ENCODE results near the gene MXD3.
A peak's percentile ranks its signal among the peaks of the same experiment; 100 is the strongest.

The MXD3 gene

DNA sequence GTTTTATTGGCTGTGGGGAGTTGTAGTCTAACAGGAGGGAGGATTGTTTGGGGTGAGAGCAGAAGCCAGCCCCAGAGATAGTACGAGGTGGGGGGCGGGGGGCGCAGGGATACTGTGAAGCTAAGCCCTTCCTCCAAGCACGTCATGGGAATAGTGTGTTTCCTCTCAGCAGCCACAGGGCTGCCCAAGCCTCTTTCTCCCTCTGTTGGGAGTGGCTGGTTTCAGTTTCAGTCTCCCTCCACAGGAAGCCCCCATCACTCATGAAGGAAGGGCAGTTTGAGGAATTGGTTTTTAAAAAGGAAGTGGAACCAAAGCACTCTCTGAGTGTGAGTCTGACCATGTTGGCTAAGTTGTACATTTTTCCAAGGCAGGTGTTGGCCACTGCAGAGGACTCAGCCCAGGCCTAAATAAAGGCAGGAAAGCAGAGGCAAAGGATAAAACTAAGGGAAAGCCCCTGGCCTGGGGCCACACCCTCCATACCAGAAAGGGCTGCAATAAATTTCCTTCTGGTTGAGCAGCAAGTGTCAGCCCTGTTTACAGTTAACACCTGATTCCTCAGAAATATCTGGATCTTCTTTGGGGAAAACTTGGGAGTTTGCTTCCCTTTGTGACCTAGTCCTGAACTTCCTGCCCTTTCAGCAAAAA, 11.3 kb downstream of the MXD3 start:
- TF ChIP-seq, protein P1, sequence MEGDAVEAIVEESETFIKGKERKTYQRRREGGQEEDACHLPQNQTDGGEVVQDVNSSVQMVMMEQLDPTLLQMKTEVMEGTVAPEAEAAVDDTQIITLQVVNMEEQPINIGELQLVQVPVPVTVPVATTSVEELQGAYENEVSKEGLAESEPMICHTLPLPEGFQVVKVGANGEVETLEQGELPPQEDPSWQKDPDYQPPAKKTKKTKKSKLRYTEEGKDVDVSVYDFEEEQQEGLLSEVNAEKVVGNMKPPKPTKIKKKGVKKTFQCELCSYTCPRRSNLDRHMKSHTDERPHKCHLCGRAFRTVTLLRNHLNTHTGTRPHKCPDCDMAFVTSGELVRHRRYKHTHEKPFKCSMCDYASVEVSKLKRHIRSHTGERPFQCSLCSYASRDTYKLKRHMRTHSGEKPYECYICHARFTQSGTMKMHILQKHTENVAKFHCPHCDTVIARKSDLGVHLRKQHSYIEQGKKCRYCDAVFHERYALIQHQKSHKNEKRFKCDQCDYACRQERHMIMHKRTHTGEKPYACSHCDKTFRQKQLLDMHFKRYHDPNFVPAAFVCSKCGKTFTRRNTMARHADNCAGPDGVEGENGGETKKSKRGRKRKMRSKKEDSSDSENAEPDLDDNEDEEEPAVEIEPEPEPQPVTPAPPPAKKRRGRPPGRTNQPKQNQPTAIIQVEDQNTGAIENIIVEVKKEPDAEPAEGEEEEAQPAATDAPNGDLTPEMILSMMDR (IDR thresholded peaks at IDR 0.05; ENCODE audit: low read length) = no peak
- no peak for TF ChIP-seq EZH2phosphoT487 (IDR thresholded peaks at IDR 0.05; ENCODE audit: low read length)
- no peak for TF ChIP-seq EZH2 (optimal IDR thresholded peaks at IDR 0.05; ENCODE audit: low read depth, low read length)
- Histone ChIP-seq H4K20me1 (ENCODE audit: insufficient read depth, low read length) (0 out of 2 replicates have a peak, but pooled peaks cover 5% of the 10 kb centered on the region), H3F3A (ENCODE audit: insufficient read depth, low read length) (peaks cover 75% of the 10 kb centered on the region), H3K9me3 (replicated peaks; ENCODE audit: insufficient read depth, low read length) (no peaks in the 10 kb centered on the region), H3K9ac (ENCODE audit: low read length) (peak overlapping the region; percentile 99), H3K4me2 (ENCODE audit: low read depth, low read length) (peak overlapping the region; percentile 65), H3K4me3 (ENCODE audit: low read length) (peak overlapping the region; percentile 98), H3K9me2 (replicated peaks; ENCODE audit: insufficient read depth, low read length) (no peaks in the 10 kb centered on the region), H3K27me3 (replicated peaks; ENCODE audit: insufficient read depth, low read length) (no peaks in the 10 kb centered on the region), H3K4me1 (ENCODE audit: low read length) (peaks cover 63% of the 10 kb centered on the region), H3K79me2 (ENCODE audit: low read length) (peaks cover 44% of the 10 kb centered on the region), H2AFZ (ENCODE audit: low read length) (no peak overlapping the region), H3K27ac (ENCODE audit: low read length) (peak overlapping the region; percentile 93), H3K36me3 (replicated peaks; ENCODE audit: insufficient read depth, low read length) (no peaks in the 10 kb centered on the region)
- peak; percentile 79 for DNase-seq

DNA sequence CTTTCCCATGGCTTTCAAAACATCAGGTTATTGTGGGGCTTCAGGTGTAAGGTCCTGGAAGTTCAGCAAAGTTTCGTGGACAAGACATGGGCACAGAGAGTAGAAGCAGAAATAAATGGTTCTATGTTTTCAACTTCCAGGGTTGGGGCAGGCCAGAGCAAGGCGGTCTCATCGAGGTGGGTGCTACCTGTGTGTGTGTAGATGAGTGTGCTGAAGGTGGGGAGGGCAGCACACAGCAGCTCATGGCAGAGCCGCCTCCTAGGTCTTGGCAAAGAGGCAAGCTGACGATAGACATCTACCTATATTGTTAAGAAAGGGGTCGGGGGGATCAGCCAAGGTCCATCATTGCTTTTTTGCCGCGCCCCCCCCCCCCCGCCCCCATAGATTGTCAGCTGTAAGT, 12.0 kb downstream of the MXD3 start:
- Histone ChIP-seq H3F3A (ENCODE audit: insufficient read depth, low read length) (peaks cover 68% of the 10 kb centered on the region), H4K20me1 (ENCODE audit: insufficient read depth, low read length) (no peaks in the 10 kb centered on the region), H3K79me2 (ENCODE audit: low read length) (peaks cover 37% of the 10 kb centered on the region), H3K4me3 (ENCODE audit: low read length) (no peak overlapping the region), H3K9me3 (replicated peaks; ENCODE audit: insufficient read depth, low read length) (no peaks in the 10 kb centered on the region), H3K36me3 (replicated peaks; ENCODE audit: insufficient read depth, low read length) (no peaks in the 10 kb centered on the region), H3K9me2 (replicated peaks; ENCODE audit: insufficient read depth, low read length) (no peaks in the 10 kb centered on the region), H3K4me1 (ENCODE audit: low read length) (peaks cover 62% of the 10 kb centered on the region), H3K9ac (ENCODE audit: low read length) (no peak overlapping the region), H3K4me2 (ENCODE audit: low read depth, low read length) (no peak overlapping the region), H3K27ac (ENCODE audit: low read length) (peak overlapping the region; percentile 93; the same call in 1 of the 2 replicates), H3K27me3 (replicated peaks; ENCODE audit: insufficient read depth, low read length) (no peaks in the 10 kb centered on the region), H2AFZ (ENCODE audit: low read length) (no peak overlapping the region)
- no peak for TF ChIP-seq EZH2 (optimal IDR thresholded peaks at IDR 0.05; ENCODE audit: low read depth, low read length)
- TF ChIP-seq, protein P1 (IDR thresholded peaks at IDR 0.05; ENCODE audit: low read length) = no peak
- TF ChIP-seq EZH2phosphoT487 (IDR thresholded peaks at IDR 0.05; ENCODE audit: low read length) = no peak
- DNase-seq = no peak

DNA sequence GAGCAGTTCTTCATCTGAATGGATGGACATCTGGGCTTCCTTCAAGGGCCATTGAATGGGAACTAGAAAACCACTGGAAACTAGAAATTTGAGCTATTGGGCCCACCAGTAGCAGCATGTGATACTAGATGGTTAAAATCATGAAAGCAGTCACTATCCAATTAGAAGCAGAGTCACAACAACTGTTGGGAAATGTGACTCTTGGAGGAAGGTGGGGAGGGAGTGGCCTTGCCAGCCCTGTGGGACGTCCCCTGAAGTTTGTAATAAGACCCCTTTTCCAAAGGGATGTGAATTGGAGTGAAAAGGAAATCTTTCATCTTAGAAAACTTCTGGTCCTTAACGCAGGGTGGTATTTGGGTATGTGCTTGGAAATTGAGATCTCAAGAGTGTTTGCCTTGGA, 13.8 kb downstream of the MXD3 start:
- Histone ChIP-seq H3K9ac (ENCODE audit: low read length) (no peak overlapping the region), H3K27ac (ENCODE audit: low read length) (no peak overlapping the region), H2AFZ (ENCODE audit: low read length) (no peak overlapping the region), H3K4me2 (ENCODE audit: low read depth, low read length) (no peak overlapping the region), H3K36me3 (replicated peaks; ENCODE audit: insufficient read depth, low read length) (no peaks in the 10 kb centered on the region; the same call in 1 of the 2 replicates), H3K79me2 (ENCODE audit: low read length) (peaks cover 20% of the 10 kb centered on the region), H3K27me3 (replicated peaks; ENCODE audit: insufficient read depth, low read length) (no peaks in the 10 kb centered on the region), H3F3A (ENCODE audit: insufficient read depth, low read length) (peaks cover 59% of the 10 kb centered on the region), H3K4me3 (ENCODE audit: low read length) (no peak overlapping the region), H3K4me1 (ENCODE audit: low read length) (peaks cover 62% of the 10 kb centered on the region), H4K20me1 (ENCODE audit: insufficient read depth, low read length) (no peaks in the 10 kb centered on the region), H3K9me3 (replicated peaks; ENCODE audit: insufficient read depth, low read length) (no peaks in the 10 kb centered on the region), H3K9me2 (replicated peaks; ENCODE audit: insufficient read depth, low read length) (no peaks in the 10 kb centered on the region)
- DNase-seq = no peak
- TF ChIP-seq, protein P1 (IDR thresholded peaks at IDR 0.05; ENCODE audit: low read length) = no peak

Measured in MM.1S (cell line).